ENCODE results near the gene RGP1.

RGP1 gene

DNA sequence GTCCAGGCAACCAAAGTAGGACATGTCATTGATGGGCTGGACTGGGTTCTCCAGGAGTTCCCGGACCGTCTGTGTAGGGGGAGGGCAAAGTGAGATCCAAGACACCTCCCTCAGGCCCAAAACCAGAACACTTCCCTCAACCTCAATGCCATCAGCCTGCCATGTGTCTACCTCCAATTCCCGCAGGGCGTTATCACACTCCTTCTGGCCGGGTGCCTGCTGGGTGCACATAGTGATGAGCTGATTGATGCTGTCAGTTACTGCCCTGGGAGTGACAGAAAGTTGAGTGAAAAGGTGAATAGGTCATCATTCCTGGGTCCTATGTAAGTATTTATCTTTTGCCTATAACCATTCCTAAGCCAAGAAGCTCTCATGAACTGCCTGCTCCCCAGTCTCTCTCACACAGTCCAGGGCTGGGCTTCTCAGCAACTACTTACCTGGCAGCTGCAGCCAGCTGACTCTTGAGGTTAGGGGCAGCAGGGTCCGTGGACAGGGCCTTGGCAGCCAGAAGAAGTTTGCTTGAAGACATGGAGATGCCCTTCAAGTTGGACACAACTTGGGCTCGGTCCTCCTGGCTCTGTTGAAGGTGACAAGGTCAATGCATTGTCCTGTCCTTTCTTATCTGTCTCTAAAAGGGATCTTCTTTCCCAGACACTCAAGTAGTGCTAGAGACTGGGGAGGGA, 38.1 kb upstream of the RGP1 start:
- H3K27ac ChIP-seq (ENCODE audit: low read depth, low read length): no peak overlapping the region
- H3K4me3 ChIP-seq (ENCODE audit: low read depth in 1 of 2, low read length in 2 of 2): no peak overlapping the region
- H3K9me3 ChIP-seq (ENCODE audit: control insufficient read depth in 1 of 2, low read length in 2 of 2): no peaks in the 10 kb centered on the region
- H3K27me3 ChIP-seq (ENCODE audit: control insufficient read depth in 1 of 2, insufficient read depth in 2 of 2, low read length in 2 of 2): no peaks in the 10 kb centered on the region
- H3K4me1 ChIP-seq (ENCODE audit: control insufficient read depth in 1 of 2, insufficient read depth in 2 of 2, low read length in 2 of 2): no peaks in the 10 kb centered on the region
- H3K36me3 ChIP-seq (ENCODE audit: control insufficient read depth in 1 of 2, insufficient read depth in 2 of 2, low read length in 2 of 2): peaks cover 73 to 95% of the 10 kb centered on the region in 2 donors
- no peak overlapping the region for H3K9ac ChIP-seq (ENCODE audit: low read depth in 1 of 2, low read length in 2 of 2)

DNA sequence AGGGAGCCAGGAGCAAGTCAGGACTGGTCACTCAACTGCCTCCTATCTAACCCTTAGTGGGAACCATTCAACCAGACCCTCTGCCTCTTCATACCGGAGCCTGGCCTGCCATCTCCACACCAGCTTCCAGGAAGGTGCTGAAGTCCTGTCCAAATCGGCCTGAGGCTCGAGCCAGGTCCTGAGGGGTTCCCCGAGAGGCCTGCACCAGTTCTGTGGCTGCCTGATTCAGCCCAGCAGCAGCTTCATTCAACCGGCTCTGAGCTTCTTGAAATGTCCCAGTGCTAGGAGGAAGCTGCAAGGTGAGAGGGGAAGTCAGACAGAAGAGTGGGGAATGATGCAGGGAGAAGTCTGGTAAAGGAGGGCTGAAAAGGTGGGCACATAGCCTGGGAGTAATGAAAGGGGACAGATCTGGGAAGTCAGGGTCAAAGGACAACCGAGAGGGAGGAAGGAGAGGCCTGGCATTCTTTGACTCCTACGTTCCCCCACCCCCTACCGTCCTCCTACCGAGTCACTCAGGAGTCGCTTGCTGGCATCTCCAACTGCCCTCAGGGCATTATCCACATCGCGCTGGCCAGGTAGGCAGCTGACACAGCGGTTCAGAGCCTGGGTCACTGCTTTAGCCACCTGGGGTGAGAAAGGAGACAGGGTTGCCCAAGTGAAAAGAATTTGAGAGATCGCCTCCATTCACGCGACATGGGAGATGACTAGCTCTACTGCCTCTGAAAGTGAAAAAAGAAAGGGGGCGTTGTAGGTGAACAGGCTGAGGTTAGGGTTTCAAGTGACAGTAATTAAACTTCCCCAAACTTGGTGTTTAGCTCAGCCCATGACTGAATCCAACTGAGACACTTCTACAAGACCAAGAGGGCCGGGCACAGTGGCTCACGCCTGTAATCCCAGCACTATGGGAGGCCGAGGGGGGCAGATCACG, 37.3 kb upstream of the RGP1 start:
- Histone ChIP-seq H3K9ac (ENCODE audit: low read depth in 1 of 2, low read length in 2 of 2) (no peak overlapping the region), H3K36me3 (ENCODE audit: control insufficient read depth in 1 of 2, insufficient read depth in 2 of 2, low read length in 2 of 2) (peaks cover 71 to 95% of the 10 kb centered on the region in 2 donors), H3K9me3 (ENCODE audit: control insufficient read depth in 1 of 2, low read length in 2 of 2) (no peaks in the 10 kb centered on the region), H3K27ac (ENCODE audit: low read depth, low read length) (no peak overlapping the region), H3K27me3 (ENCODE audit: control insufficient read depth in 1 of 2, insufficient read depth in 2 of 2, low read length in 2 of 2) (no peaks in the 10 kb centered on the region), H3K4me1 (ENCODE audit: control insufficient read depth in 1 of 2, insufficient read depth in 2 of 2, low read length in 2 of 2) (no peaks in the 10 kb centered on the region), H3K4me3 (ENCODE audit: low read depth in 1 of 2, low read length in 2 of 2) (no peak overlapping the region)

DNA sequence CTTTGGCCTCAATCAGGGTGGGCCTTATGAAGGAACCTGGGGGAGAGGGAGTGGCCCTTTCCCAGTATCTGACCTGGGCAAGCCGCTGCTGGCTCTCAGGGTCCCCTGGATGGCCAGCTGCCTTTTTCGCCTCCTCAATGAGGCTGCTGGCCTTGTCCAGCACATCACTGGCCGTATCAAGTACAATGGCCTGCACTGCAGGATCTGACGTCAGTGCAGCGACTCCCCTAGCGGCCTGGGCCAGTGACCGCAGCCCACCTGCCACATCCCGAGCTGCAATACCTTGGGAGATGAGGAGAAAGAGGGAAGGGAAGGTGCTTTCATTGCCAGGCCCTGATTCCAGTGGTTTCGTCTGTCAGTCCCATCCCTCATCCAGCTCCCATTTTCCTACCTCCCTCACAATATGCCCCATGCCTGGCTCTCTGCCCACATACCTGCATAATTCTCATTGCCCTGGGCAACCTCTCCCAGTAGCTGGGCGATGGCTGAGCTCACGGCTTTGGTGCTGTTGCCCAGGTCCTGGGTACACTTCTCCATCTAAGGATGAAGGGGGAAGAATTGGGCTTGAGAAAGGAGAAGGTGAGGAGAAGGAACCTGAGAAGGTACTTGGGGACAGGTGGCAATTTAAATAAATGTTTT, 36.2 kb upstream of the RGP1 start:
- Histone ChIP-seq H3K4me1 (ENCODE audit: control insufficient read depth in 1 of 2, insufficient read depth in 2 of 2, low read length in 2 of 2) (no peaks in the 10 kb centered on the region), H3K9ac (ENCODE audit: low read depth in 1 of 2, low read length in 2 of 2) (no peak overlapping the region), H3K4me3 (ENCODE audit: low read depth in 1 of 2, low read length in 2 of 2) (no peak overlapping the region), H3K27me3 (ENCODE audit: control insufficient read depth in 1 of 2, insufficient read depth in 2 of 2, low read length in 2 of 2) (no peaks in the 10 kb centered on the region), H3K9me3 (ENCODE audit: control insufficient read depth in 1 of 2, low read length in 2 of 2) (no peaks in the 10 kb centered on the region), H3K27ac (ENCODE audit: low read depth, low read length) (no peak overlapping the region), H3K36me3 (ENCODE audit: control insufficient read depth in 1 of 2, insufficient read depth in 2 of 2, low read length in 2 of 2) (peaks cover 71 to 95% of the 10 kb centered on the region in 2 donors)

DNA sequence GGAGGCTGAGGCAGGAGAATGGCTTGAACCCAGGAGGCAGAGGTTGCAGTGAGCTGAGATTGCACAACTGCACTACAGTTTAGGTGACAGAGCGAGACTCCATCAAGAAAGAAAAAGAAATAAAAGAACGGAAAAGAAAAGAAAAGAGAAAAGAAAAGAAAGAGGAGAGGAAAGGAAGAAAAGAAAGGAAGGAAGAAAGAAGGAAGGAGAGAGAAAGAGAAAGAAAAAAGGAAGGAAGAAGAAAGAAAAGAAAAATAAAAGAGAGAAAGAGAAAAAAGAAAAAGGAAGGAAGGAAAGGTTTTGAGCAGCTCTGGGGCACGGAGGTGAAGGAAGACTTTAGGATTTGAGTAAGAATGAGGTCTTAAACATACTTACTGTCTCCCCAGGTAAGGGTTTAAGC, 35.5 kb upstream of the RGP1 start:
- H3K9ac ChIP-seq (ENCODE audit: low read depth in 1 of 2, low read length in 2 of 2): no peak overlapping the region
- no peak overlapping the region for H3K4me3 ChIP-seq (ENCODE audit: low read depth in 1 of 2, low read length in 2 of 2)
- no peaks in the 10 kb centered on the region for H3K4me1 ChIP-seq (ENCODE audit: control insufficient read depth in 1 of 2, insufficient read depth in 2 of 2, low read length in 2 of 2)
- no peaks in the 10 kb centered on the region for H3K27me3 ChIP-seq (ENCODE audit: control insufficient read depth in 1 of 2, insufficient read depth in 2 of 2, low read length in 2 of 2)
- H3K27ac ChIP-seq (ENCODE audit: low read depth, low read length): no peak overlapping the region
- H3K36me3 ChIP-seq (ENCODE audit: control insufficient read depth in 1 of 2, insufficient read depth in 2 of 2, low read length in 2 of 2): peaks cover 72 to 95% of the 10 kb centered on the region in 2 donors
- H3K9me3 ChIP-seq (ENCODE audit: control insufficient read depth in 1 of 2, low read length in 2 of 2): no peaks in the 10 kb centered on the region

DNA sequence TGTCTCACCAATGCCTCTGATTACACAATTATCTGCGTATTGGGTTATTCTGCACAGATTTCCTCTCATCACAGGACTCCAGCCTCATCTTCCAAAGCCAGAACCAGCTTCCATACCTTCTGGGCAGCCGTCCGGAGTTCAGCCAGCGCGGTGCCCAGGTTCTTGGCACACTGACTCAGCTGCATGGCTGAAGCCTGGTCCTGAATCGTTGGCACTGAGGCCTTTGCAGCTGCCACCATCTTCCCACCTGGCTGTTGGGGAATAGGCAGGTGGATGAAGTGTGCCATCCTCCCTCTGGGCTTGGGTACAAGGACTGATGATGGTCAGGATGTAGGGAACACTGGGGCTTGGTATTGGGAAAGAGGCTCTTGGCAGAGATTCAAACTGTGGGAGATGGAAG, 35.0 kb upstream of the RGP1 start:
- Histone ChIP-seq H3K4me3 (ENCODE audit: low read depth in 1 of 2, low read length in 2 of 2) (no peak overlapping the region), H3K27me3 (ENCODE audit: control insufficient read depth in 1 of 2, insufficient read depth in 2 of 2, low read length in 2 of 2) (no peaks in the 10 kb centered on the region), H3K9me3 (ENCODE audit: control insufficient read depth in 1 of 2, low read length in 2 of 2) (no peaks in the 10 kb centered on the region), H3K27ac (ENCODE audit: low read depth, low read length) (no peak overlapping the region), H3K9ac (ENCODE audit: low read depth in 1 of 2, low read length in 2 of 2) (no peak overlapping the region), H3K36me3 (ENCODE audit: control insufficient read depth in 1 of 2, insufficient read depth in 2 of 2, low read length in 2 of 2) (peaks cover 75 to 95% of the 10 kb centered on the region in 2 donors), H3K4me1 (ENCODE audit: control insufficient read depth in 1 of 2, insufficient read depth in 2 of 2, low read length in 2 of 2) (no peaks in the 10 kb centered on the region)

DNA sequence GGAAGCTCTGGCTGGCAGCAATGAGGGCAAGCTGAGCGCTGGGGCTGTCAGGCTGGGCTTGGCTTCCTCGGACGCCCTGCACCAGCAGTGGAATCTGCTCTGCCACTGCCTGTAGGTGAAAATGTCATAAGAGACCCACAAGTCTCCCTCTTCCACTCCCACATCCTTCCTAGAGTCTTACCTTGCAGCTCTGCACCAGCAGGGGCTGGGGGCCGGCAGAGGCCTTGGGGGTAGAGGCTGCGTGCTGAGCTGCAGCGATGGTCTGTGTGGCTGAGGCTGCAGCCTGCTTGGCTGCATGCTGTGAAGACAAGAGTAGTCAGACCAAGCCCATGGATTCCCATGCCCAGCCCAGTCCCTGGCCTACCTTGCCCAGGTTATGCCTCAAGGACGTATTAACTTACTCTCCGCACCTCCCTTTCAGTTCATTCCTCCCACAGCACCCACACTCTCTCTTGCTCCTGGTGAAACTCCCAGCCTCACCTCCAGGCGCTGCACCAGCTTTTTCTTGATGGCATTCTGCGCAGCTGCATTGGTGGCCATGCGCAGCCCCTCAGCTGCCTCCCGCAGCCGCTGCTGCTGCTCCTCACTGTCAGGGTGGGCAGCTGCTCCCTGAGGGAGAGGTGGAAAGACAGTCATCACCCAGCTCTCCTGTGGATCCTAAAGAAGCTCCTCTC, 34.4 kb upstream of the RGP1 start:
- H3K27ac ChIP-seq (ENCODE audit: low read depth, low read length): no peak overlapping the region
- H3K27me3 ChIP-seq (ENCODE audit: control insufficient read depth in 1 of 2, insufficient read depth in 2 of 2, low read length in 2 of 2): no peaks in the 10 kb centered on the region
- no peak overlapping the region for H3K4me3 ChIP-seq (ENCODE audit: low read depth in 1 of 2, low read length in 2 of 2)
- H3K36me3 ChIP-seq (ENCODE audit: control insufficient read depth in 1 of 2, insufficient read depth in 2 of 2, low read length in 2 of 2): peaks cover 81 to 98% of the 10 kb centered on the region in 2 donors
- H3K4me1 ChIP-seq (ENCODE audit: control insufficient read depth in 1 of 2, insufficient read depth in 2 of 2, low read length in 2 of 2): no peaks in the 10 kb centered on the region
- no peaks in the 10 kb centered on the region for H3K9me3 ChIP-seq (ENCODE audit: control insufficient read depth in 1 of 2, low read length in 2 of 2)
- no peak overlapping the region for H3K9ac ChIP-seq (ENCODE audit: low read depth in 1 of 2, low read length in 2 of 2)

DNA sequence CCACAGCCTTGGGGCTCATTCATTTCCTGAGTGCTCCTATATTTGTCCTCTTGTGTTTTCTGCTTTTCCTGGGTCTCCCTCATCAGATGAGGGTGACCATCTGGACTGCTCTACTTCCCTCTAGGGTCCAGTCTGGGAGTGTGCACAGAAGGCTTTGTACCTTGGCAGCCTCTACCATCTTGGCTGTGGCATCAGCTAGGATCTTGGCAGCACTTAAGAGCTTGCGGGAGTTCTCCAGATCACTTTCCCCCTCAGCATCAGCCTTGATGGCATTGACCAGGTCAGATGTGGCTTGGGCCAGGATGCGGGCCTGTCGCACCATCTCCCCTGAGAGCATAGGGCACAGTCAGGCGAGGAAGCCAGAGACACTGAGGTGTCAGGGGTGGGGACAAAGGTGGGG, 32.9 kb upstream of the RGP1 start:
- Histone ChIP-seq H3K36me3 (ENCODE audit: control insufficient read depth in 1 of 2, insufficient read depth in 2 of 2, low read length in 2 of 2) (peaks cover 83 to 99% of the 10 kb centered on the region in 2 donors), H3K4me1 (ENCODE audit: control insufficient read depth in 1 of 2, insufficient read depth in 2 of 2, low read length in 2 of 2) (no peaks in the 10 kb centered on the region), H3K27ac (ENCODE audit: low read depth, low read length) (no peak overlapping the region), H3K9ac (ENCODE audit: low read depth in 1 of 2, low read length in 2 of 2) (no peak overlapping the region), H3K9me3 (ENCODE audit: control insufficient read depth in 1 of 2, low read length in 2 of 2) (no peaks in the 10 kb centered on the region), H3K27me3 (ENCODE audit: control insufficient read depth in 1 of 2, insufficient read depth in 2 of 2, low read length in 2 of 2) (no peaks in the 10 kb centered on the region), H3K4me3 (ENCODE audit: low read depth in 1 of 2, low read length in 2 of 2) (no peak overlapping the region)

DNA sequence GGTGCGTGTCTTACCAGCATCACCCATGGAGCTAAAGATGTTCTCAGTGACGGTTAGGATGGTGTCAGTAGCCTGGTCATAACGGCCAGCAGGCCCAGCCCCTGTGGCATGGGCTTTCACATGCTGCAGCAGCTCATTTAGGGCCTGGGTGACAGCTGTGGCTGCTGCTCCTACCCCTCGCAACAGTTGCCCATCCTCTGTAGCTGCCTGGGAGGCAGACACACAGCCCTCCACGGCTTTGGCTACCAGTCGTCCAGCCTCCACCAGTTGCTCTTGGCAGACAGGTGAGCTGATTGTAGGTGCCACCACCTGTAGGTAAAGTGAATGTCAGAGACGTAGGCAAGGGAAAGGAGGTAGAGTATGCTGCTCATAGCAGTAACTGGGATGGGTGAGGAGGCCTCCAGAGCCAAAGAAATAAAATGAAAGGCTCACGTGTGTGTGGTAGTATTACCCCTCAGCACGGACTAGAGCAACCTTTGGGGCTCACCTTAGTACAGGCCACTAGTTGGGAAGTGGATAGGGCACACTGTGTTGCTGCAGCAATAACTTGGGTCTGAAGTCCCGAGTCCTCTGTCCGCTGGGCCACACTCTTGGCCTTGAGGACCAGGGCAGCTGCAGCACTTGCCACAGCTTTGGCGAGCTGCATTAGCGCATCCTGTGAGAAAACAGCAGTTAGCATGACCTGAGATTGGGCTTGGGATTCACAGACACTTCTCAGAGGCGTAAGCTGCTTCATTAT, 31.8 kb upstream of the RGP1 start:
- Histone ChIP-seq H3K9me3 (ENCODE audit: control insufficient read depth in 1 of 2, low read length in 2 of 2) (no peaks in the 10 kb centered on the region), H3K9ac (ENCODE audit: low read depth in 1 of 2, low read length in 2 of 2) (no peak overlapping the region), H3K4me3 (ENCODE audit: low read depth in 1 of 2, low read length in 2 of 2) (no peak overlapping the region), H3K27me3 (ENCODE audit: control insufficient read depth in 1 of 2, insufficient read depth in 2 of 2, low read length in 2 of 2) (no peaks in the 10 kb centered on the region), H3K27ac (ENCODE audit: low read depth, low read length) (no peak overlapping the region), H3K4me1 (ENCODE audit: control insufficient read depth in 1 of 2, insufficient read depth in 2 of 2, low read length in 2 of 2) (no peaks in the 10 kb centered on the region), H3K36me3 (ENCODE audit: control insufficient read depth in 1 of 2, insufficient read depth in 2 of 2, low read length in 2 of 2) (peaks cover 84 to 99% of the 10 kb centered on the region in 2 donors)

DNA sequence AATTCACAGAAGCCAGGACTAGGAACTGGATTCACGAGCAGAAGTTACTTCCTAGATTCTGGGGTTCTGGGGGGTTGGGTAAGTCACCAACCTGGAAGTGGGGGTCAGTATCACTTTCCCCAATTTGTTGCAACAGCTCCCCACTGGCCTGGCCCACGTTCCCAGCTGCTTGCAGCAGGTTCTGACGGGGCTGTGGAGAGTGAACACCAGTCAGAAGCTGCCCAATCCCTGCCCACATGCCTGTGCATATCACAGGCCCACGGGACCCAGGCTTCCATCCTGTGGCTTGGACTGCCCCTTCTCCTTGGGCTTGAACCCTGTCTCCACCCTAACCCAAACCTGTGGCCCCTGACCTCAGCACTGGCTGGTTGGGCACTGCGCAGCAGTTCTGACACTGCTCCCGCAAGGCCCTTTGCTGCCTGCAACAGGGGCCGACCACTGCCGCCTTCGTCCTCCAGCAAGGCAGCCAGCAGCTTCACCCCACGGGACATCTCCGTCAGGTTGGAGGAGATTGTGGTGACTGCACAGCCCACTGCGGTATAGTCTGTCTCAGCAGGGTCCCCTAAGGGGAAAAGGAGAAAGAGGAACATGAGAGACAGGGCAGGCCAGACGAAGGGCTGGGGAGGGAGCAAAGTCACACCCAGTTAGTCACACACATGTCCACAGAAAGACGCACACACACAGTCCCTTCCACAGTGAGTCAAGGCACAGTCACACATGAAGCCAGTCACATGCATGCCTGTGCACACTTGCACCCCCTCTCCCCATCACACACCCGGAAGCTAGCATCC, 30.2 kb upstream of the RGP1 start:
- Histone ChIP-seq H3K27me3 (ENCODE audit: control insufficient read depth in 1 of 2, insufficient read depth in 2 of 2, low read length in 2 of 2) (no peaks in the 10 kb centered on the region), H3K4me3 (ENCODE audit: low read depth in 1 of 2, low read length in 2 of 2) (no peak overlapping the region), H3K4me1 (ENCODE audit: control insufficient read depth in 1 of 2, insufficient read depth in 2 of 2, low read length in 2 of 2) (no peaks in the 10 kb centered on the region), H3K9me3 (ENCODE audit: control insufficient read depth in 1 of 2, low read length in 2 of 2) (no peaks in the 10 kb centered on the region), H3K27ac (ENCODE audit: low read depth, low read length) (no peak overlapping the region), H3K9ac (ENCODE audit: low read depth in 1 of 2, low read length in 2 of 2) (no peak overlapping the region), H3K36me3 (ENCODE audit: control insufficient read depth in 1 of 2, insufficient read depth in 2 of 2, low read length in 2 of 2) (peaks cover 87 to 100% of the 10 kb centered on the region in 2 donors)

Measured in duodenal mucosa (tissue), 2 donors.